Natural killer cell (primary cell): ENCODE data around the gene BUD31. TPM values are rescaled to one million over a fixed set of nuclear protein-coding genes. Genes with fewer than 3 reads are reported as not detected.

Experiments used
- ATAC-seq, 3 donors: fragments of 150-1000 bp in 2 of 3; fragments of 200-7000 bp in 1 of 3; cut with Tn5 transposase; 1 replicate in 1 of 3; 2 replicates in 2 of 3; pipeline ENCODE4 v1.10.0; 2021; ENCODE audit warnings: mild to moderate bottlenecking in 2 of 3, moderate library complexity in 2 of 3
- DNase-seq, 2 donors: peaks; one replicate each; pipeline versions ENCODE4 v3.0.0 to v3.0.0-alpha.2; 2013 to 2021; ENCODE audit warnings: mixed read lengths in 1 of 2
- H3K27ac ChIP-seq: one replicate; pipeline ENCODE4 v1.5.1; 2013; ENCODE audit warnings: mild to moderate bottlenecking, low read length
- H3K27me3 ChIP-seq: one replicate; pipeline ENCODE4 v1.6.1; 2013; ENCODE audit warnings: low read length; ENCODE audit not compliant: control insufficient read depth, insufficient read depth
- H3K36me3 ChIP-seq: one replicate; pipeline ENCODE4 v1.6.1; 2013; ENCODE audit warnings: low read length; ENCODE audit not compliant: control insufficient read depth, insufficient read depth
- H3K4me1 ChIP-seq: one replicate; pipeline ENCODE4 v1.6.1; 2013; ENCODE audit warnings: low read length; ENCODE audit not compliant: control insufficient read depth, insufficient read depth
- H3K4me3 ChIP-seq: one replicate; pipeline ENCODE4 v1.5.1; 2013; ENCODE audit warnings: low read length
- H3K9me3 ChIP-seq: one replicate; pipeline ENCODE4 v1.6.1; 2013; ENCODE audit warnings: low read length; ENCODE audit not compliant: control insufficient read depth, insufficient read depth
- H3K27ac Mint-ChIP-seq, 2 donors: one replicate each; pipeline ENCODE4 v1.8.0; 2022; ENCODE audit warnings: mild to moderate bottlenecking in 2 of 2, mixed read lengths in 2 of 2, moderate library complexity in 1 of 2
- H3K27me3 Mint-ChIP-seq, 2 donors: one replicate each; pipeline ENCODE4 v1.8.0; 2022; ENCODE audit warnings: low read depth in 2 of 2, mixed read lengths in 2 of 2
- H3K36me3 Mint-ChIP-seq: one replicate; pipeline ENCODE4 v1.8.0; 2022; ENCODE audit warnings: mixed read lengths
- H3K4me1 Mint-ChIP-seq, 2 donors: one replicate each; pipeline ENCODE4 v1.8.0; 2022; ENCODE audit warnings: mixed read lengths in 2 of 2
- H3K4me3 Mint-ChIP-seq: one replicate; pipeline ENCODE4 v1.8.0; 2022; ENCODE audit warnings: mild to moderate bottlenecking, moderate library complexity, mixed read lengths
- H3K9me3 Mint-ChIP-seq, 2 donors: one replicate each; pipeline ENCODE4 v1.8.0; 2022; ENCODE audit warnings: mixed read lengths in 2 of 2
- WGBS: methylation state at CpG from one replicate; pipeline ENCODE4 v1.1.7; 2013; ENCODE audit warnings: missing lambda C conversion rate; ENCODE audit not compliant: insufficient coverage; 5-methylcytosine and 5-hydroxymethylcytosine counted together
- intact Hi-C: fragments of 100-400 bp; cut with micrococcal nuclease; formaldehyde crosslinking; loops from one replicate; pipeline ENCODE4 v1.14.2; 2022
- total RNA-seq, 4 donors: library from RNA; stranded (reverse); fragments of 120-200 nt in 1 of 4; gene quantifications; one replicate each; pipeline versions ENCODE4 v1.2.3 to v1.2.4, GENCODE V29; 2013 to 2022
- TF ChIP-seq, protein P1 (sequence below): fragments of 200-600 bp; IDR thresholded peaks from one replicate; pipeline ENCODE4 v1.8.0; 2022; ENCODE audit warnings: antibody characterized with exemption

The BUD31 gene
- total RNA-seq, 3 donors from 2014 or later (not counting 1 experiment from before 2014, with no cell fraction given), result 145 to 190 (median 187) TPM

DNA sequence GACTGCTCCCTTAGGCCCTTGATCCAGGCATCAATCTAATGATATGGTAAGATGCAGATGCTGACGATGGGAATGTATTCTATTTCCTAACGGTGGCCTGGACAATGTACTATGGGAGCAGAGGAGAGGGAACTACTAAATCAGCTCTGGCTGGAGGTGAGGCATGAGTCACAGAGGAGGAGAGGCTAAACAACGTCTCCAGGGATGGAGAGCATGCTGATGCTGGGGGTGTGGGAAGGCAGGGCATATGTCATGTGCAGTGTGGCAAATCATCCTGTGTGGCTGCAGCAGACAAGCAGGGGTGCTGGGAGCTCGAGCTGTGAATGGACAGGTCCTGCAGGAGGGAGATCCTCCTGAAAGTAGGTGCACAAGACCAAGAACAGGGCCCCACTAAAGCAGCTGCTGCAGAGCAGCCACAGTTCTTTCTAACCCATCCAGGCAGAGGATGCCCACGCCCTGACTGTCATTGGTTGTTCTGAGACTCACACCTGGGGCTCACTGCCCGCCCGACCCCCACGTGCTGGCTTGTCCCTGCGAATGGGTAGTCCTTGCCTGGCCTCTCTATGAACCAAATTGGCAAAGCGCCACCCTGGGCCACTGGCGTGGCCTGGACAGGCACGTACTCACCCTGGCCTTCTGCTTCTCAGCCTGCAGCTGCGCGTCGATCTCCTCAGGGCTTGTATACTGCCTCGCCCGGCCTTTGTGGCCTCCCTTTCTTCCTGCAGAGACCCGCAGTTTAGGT is 4.4 kb upstream of the BUD31 start:
- intact Hi-C loops, result no loop called here
- Mint-ChIP-seq H3K9me3 (no peaks in the 10 kb centered on the region), H3K27me3 (no peaks in the 10 kb centered on the region)

DNA sequence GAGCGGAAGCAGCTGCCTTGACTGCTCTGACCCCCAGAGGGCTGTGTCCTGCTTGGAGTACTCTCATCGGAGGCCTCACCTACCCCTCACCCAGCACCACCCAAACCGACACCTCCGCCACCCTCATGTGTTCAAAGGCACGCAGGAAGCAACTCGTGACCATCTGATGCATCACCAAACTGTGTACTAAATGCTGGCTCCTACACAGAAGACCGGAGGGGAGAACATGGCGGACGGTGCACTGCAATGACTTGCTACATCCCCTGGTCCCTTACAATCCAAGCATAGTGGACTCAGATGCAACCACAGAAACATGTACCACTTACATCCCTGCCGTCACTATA is 3.8 kb upstream of the BUD31 start:
- Mint-ChIP-seq H3K27ac (peak overlapping the region; percentile 23 to 72), H3K4me1 (peaks cover 46 to 66% of the 10 kb centered on the region in 2 donors), H3K27me3 (no peaks in the 10 kb centered on the region), H3K9me3 (no peaks in the 10 kb centered on the region), H3K36me3 (no peaks in the 10 kb centered on the region), H3K4me3 (no peak overlapping the region)
- H3K27ac ChIP-seq, result no peak overlapping the region
- peaks cover 36% of the 10 kb centered on the region for H3K36me3 ChIP-seq
- peaks cover 52% of the 10 kb centered on the region for H3K4me1 ChIP-seq
- H3K27me3 ChIP-seq, result no peaks in the 10 kb centered on the region
- H3K9me3 ChIP-seq, result no peaks in the 10 kb centered on the region
- no peak overlapping the region for H3K4me3 ChIP-seq
- DNase-seq (peak in 1 of 2 donors; percentile 46), ATAC-seq (peak in 1 of 3 donors; percentile 18)
- TF ChIP-seq, protein P1, sequence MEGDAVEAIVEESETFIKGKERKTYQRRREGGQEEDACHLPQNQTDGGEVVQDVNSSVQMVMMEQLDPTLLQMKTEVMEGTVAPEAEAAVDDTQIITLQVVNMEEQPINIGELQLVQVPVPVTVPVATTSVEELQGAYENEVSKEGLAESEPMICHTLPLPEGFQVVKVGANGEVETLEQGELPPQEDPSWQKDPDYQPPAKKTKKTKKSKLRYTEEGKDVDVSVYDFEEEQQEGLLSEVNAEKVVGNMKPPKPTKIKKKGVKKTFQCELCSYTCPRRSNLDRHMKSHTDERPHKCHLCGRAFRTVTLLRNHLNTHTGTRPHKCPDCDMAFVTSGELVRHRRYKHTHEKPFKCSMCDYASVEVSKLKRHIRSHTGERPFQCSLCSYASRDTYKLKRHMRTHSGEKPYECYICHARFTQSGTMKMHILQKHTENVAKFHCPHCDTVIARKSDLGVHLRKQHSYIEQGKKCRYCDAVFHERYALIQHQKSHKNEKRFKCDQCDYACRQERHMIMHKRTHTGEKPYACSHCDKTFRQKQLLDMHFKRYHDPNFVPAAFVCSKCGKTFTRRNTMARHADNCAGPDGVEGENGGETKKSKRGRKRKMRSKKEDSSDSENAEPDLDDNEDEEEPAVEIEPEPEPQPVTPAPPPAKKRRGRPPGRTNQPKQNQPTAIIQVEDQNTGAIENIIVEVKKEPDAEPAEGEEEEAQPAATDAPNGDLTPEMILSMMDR, result no peak
- WGBS, result 87% methylated on average over 10 of the region's 10 CpGs
- intact Hi-C loops, result loop anchor here (5.0 kb wide), 2 partner anchors 33 to 147 kb away; partner anchors contain the start of genes ARPC1B and FAM200A

More for the DNA sequence above, 4.4 kb upstream of the BUD31 start:
- Histone ChIP-seq H3K4me1 (peaks cover 47% of the 10 kb centered on the region), H3K27ac (no peak overlapping the region), H3K27me3 (no peaks in the 10 kb centered on the region), H3K36me3 (peaks cover 41% of the 10 kb centered on the region), H3K9me3 (no peaks in the 10 kb centered on the region), H3K4me3 (no peak overlapping the region)
- H3K4me3 Mint-ChIP-seq, result no peak overlapping the region
- no peaks in the 10 kb centered on the region for H3K36me3 Mint-ChIP-seq
- peaks cover 40 to 61% of the 10 kb centered on the region in 2 donors for H3K4me1 Mint-ChIP-seq
- ATAC-seq (no peak), DNase-seq (no peak)
- WGBS, result 93% methylated on average over 18 of the region's 18 CpGs
- peak overlapping the region; percentile 48 to 72 for H3K27ac Mint-ChIP-seq
- TF ChIP-seq, protein P1, result no peak

DNA sequence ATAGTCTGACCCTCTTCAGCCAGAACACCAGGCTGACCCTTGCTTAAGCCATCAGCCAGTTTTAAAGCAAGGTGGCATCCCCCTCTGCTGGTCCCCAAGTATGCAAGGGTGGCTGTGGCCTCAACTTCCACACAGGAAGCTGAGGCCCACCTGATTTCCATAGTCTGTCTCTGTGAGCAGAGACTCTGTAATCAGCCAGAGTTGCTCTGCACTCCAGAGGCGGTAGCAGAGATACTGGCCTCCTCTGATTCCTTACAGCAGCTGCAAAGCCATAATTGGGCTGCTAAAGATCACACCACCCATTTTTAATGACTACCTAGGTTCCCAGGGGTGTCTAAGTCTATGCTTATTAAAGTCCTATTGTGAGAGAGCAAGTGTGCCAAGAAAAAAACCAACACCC is 2.2 kb upstream of the BUD31 start:
- peaks cover 56 to 65% of the 10 kb centered on the region in 2 donors for H3K4me1 Mint-ChIP-seq
- 38% methylated on average over 1 of the region's 1 CpG for WGBS
- H3K9me3 Mint-ChIP-seq, result no peaks in the 10 kb centered on the region
- no peaks in the 10 kb centered on the region for H3K9me3 ChIP-seq
- H3K4me3 Mint-ChIP-seq, result peak overlapping the region; percentile 96
- no peak overlapping the region for H3K4me3 ChIP-seq
- H3K27me3 Mint-ChIP-seq, result no peaks in the 10 kb centered on the region
- H3K36me3 ChIP-seq, result peaks cover 34% of the 10 kb centered on the region
- H3K4me1 ChIP-seq, result peaks cover 58% of the 10 kb centered on the region
- no peaks in the 10 kb centered on the region for H3K27me3 ChIP-seq
- no peak for ATAC-seq
- peaks cover 6% of the 10 kb centered on the region for H3K36me3 Mint-ChIP-seq
- H3K27ac Mint-ChIP-seq, result peak overlapping the region; percentile 93
- H3K27ac ChIP-seq, result no peak overlapping the region
- TF ChIP-seq, protein P1, result no peak
- no peak for DNase-seq
- intact Hi-C loops, result loop anchor here (5.0 kb wide), 2 partner anchors 34 to 146 kb away; partner anchors contain the start of genes ARPC1B and FAM200A
